ENCODE measurements around the gene FLT1. TPM values are rescaled to one million over a fixed set of nuclear protein-coding genes. Genes with fewer than 3 reads are reported as not detected.

Gene FLT1
- total and polyA plus RNA-seq, 2 donors (not counting 1 experiment from before 2014, with no cell fraction given) = 1.3 to 2.5 TPM

DNA sequence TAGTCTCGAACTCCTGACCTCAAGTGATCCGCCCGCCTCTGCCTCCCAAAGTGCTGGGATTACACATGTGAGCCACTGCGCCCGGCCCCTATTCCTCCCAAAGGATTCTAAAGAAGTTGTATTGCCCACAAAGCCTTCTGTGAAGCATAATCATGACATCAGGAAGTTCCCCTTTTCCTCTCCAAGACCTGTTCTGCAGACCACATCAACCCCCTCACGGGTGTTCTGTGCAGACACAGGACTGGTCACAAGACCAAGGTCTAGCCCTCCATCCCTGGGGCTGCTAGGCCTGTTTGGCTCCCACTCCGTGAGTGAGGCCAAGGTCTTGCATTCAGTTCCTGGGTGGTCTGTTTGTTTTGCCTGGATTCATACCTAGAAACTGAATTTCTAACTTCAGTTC, 178.1 kb downstream of the FLT1 start:
- Histone ChIP-seq H3K4me2 (ENCODE audit: extremely low read depth, insufficient read depth, low read length) (no peak overlapping the region), H3K9ac (ENCODE audit: insufficient read depth, low read length) (no peak overlapping the region), H3K4me3 (replicated peaks in 1 of 4; ENCODE audit: control extremely low read depth in 1 of 4, insufficient read depth in 1 of 4, low read depth in 3 of 4, low read length in 4 of 4) (no peak overlapping the region), H2AFZ (ENCODE audit: low read length) (no peak overlapping the region), H3K27me3 (ENCODE audit: control insufficient read depth, insufficient read depth, low read length) (no peaks in the 10 kb centered on the region), H3K36me3 (ENCODE audit: control insufficient read depth, insufficient read depth, low read length) (no peaks in the 10 kb centered on the region), H4K20me1 (ENCODE audit: control insufficient read depth, extremely low read depth, insufficient read depth, low read length) (no peaks in the 10 kb centered on the region), H3K4me1 (ENCODE audit: control insufficient read depth, extremely low read depth, insufficient read depth, low read length) (no peaks in the 10 kb centered on the region), H3K79me2 (ENCODE audit: control insufficient read depth, insufficient read depth, low read length) (no peaks in the 10 kb centered on the region), H3K9me3 (ENCODE audit: control insufficient read depth, insufficient read depth, low read depth, low read length) (no peaks in the 10 kb centered on the region), H3K27ac (ENCODE audit: insufficient read depth, low read length) (no peak overlapping the region)
- TF ChIP-seq CTCF (conservative IDR thresholded peaks at IDR 0.05 in 1 of 2, IDR thresholded peaks at IDR 0.05 in 1 of 2; ENCODE audit: low read depth in 1 of 2, low read length in 2 of 2) (no peak), EZH2 (IDR thresholded peaks at IDR 0.05; ENCODE audit: low read length, missing control alignments) (no peak)
- no peak for DNase-seq (ENCODE audit: low read depth in 2 of 2)

DNA sequence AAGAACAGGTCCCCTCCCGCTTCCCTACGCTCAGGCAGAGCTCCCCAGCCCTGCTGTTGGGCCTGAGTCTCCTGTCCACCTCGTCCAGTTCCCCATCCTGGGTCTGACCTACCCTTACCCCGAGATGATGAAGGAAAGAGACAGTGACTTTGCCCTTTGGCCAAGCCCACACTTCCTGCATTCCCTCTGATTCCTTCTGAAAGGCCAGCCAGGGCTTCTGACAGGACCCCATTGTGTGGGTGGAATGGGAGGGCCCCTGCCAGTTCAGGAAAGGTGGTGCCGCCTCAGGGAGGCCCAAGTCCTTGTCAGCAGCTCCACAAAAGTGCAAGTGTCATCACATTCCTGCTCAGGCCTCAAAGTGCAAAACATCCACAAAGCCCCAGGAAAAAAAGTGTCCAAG, 178.8 kb downstream of the FLT1 start:
- no peaks in the 10 kb centered on the region for H3K9me3 ChIP-seq (ENCODE audit: control insufficient read depth, insufficient read depth, low read depth, low read length)
- no peaks in the 10 kb centered on the region for H3K79me2 ChIP-seq (ENCODE audit: control insufficient read depth, insufficient read depth, low read length)
- H3K4me1 ChIP-seq (ENCODE audit: control insufficient read depth, extremely low read depth, insufficient read depth, low read length) = no peaks in the 10 kb centered on the region
- H2AFZ ChIP-seq (ENCODE audit: low read length) = no peak overlapping the region
- H3K36me3 ChIP-seq (ENCODE audit: control insufficient read depth, insufficient read depth, low read length) = no peaks in the 10 kb centered on the region
- no peak overlapping the region for H3K27ac ChIP-seq (ENCODE audit: insufficient read depth, low read length)
- no peak overlapping the region for H3K4me3 ChIP-seq (replicated peaks in 1 of 4; ENCODE audit: control extremely low read depth in 1 of 4, insufficient read depth in 1 of 4, low read depth in 3 of 4, low read length in 4 of 4)
- no peak for DNase-seq (ENCODE audit: low read depth in 2 of 2)
- H3K9ac ChIP-seq (ENCODE audit: insufficient read depth, low read length) = no peak overlapping the region
- no peak overlapping the region for H3K4me2 ChIP-seq (ENCODE audit: extremely low read depth, insufficient read depth, low read length)
- no peaks in the 10 kb centered on the region for H3K27me3 ChIP-seq (ENCODE audit: control insufficient read depth, insufficient read depth, low read length)
- no peaks in the 10 kb centered on the region for H4K20me1 ChIP-seq (ENCODE audit: control insufficient read depth, extremely low read depth, insufficient read depth, low read length)
- TF ChIP-seq EZH2 (IDR thresholded peaks at IDR 0.05; ENCODE audit: low read length, missing control alignments) = no peak
- no peak for TF ChIP-seq CTCF (conservative IDR thresholded peaks at IDR 0.05 in 1 of 2, IDR thresholded peaks at IDR 0.05 in 1 of 2; ENCODE audit: low read depth in 1 of 2, low read length in 2 of 2)

GRCh38 chr13:28314879-28315278, 180.0 kb downstream of the FLT1 start:
- Histone ChIP-seq H3K36me3 (ENCODE audit: control insufficient read depth, insufficient read depth, low read length) (no peaks in the 10 kb centered on the region), H4K20me1 (ENCODE audit: control insufficient read depth, extremely low read depth, insufficient read depth, low read length) (no peaks in the 10 kb centered on the region)
- no peak for TF ChIP-seq CTCF (conservative IDR thresholded peaks at IDR 0.05 in 1 of 2, IDR thresholded peaks at IDR 0.05 in 1 of 2; ENCODE audit: low read depth in 1 of 2, low read length in 2 of 2)
- no peak for TF ChIP-seq EZH2 (IDR thresholded peaks at IDR 0.05; ENCODE audit: low read length, missing control alignments)

More at GRCh38 chr13:28314879-28315278, 180.0 kb downstream of the FLT1 start:
- Histone ChIP-seq H3K27me3 (ENCODE audit: control insufficient read depth, insufficient read depth, low read length) (no peaks in the 10 kb centered on the region), H3K4me2 (ENCODE audit: extremely low read depth, insufficient read depth, low read length) (no peak overlapping the region), H3K4me1 (ENCODE audit: control insufficient read depth, extremely low read depth, insufficient read depth, low read length) (no peaks in the 10 kb centered on the region), H3K79me2 (ENCODE audit: control insufficient read depth, insufficient read depth, low read length) (no peaks in the 10 kb centered on the region), H3K9ac (ENCODE audit: insufficient read depth, low read length) (no peak overlapping the region), H3K4me3 (replicated peaks in 1 of 4; ENCODE audit: control extremely low read depth in 1 of 4, insufficient read depth in 1 of 4, low read depth in 3 of 4, low read length in 4 of 4) (no peak overlapping the region), H3K9me3 (ENCODE audit: control insufficient read depth, insufficient read depth, low read depth, low read length) (no peaks in the 10 kb centered on the region), H3K27ac (ENCODE audit: insufficient read depth, low read length) (no peak overlapping the region), H2AFZ (ENCODE audit: low read length) (no peak overlapping the region)
- DNase-seq (ENCODE audit: low read depth in 2 of 2) = no peak

All from fibroblast of lung (primary cell).